ENCODE data around the gene SEMA5A. TPM values are rescaled to one million over a fixed set of nuclear protein-coding genes. Genes with fewer than 3 reads are reported as not detected.

The SEMA5A gene
- polyA plus RNA-seq, 1 donor from 2014 or later = 3.2 TPM

- no peak overlapping the region for H3K27ac ChIP-seq (ENCODE audit: low read length)
- H3K79me2 ChIP-seq (replicated peaks; ENCODE audit: insufficient read depth, low read length) = no peaks in the 10 kb centered on the region
- H3K9me3 ChIP-seq (ENCODE audit: low read length) = no peaks in the 10 kb centered on the region
- no peaks in the 10 kb centered on the region for H3K9me2 ChIP-seq (ENCODE audit: insufficient read depth, low read length)
- no peak overlapping the region for H3K4me2 ChIP-seq (ENCODE audit: low read length)
- TF ChIP-seq SMC3 (conservative IDR thresholded peaks at IDR 0.05; ENCODE audit: poor library complexity) = no peak
- no peak for TF ChIP-seq MXI1 (conservative IDR thresholded peaks at IDR 0.05; ENCODE audit: poor library complexity, severe bottlenecking)
- no peak for TF ChIP-seq EZH2 (IDR thresholded peaks at IDR 0.05; ENCODE audit: borderline replicate concordance, insufficient read depth, low read length, poor library complexity, severe bottlenecking)
- TF ChIP-seq REST (IDR thresholded peaks at IDR 0.05; ENCODE audit: borderline replicate concordance) = no peak
- TF ChIP-seq RAD21 (conservative IDR thresholded peaks at IDR 0.05) = no peak
- TF ChIP-seq EP300 (conservative IDR thresholded peaks at IDR 0.05; ENCODE audit: poor library complexity, severe bottlenecking) = no peak
- no peak for TF ChIP-seq CTCF (IDR thresholded peaks at IDR 0.05; ENCODE audit: poor library complexity, severe bottlenecking)
- TF ChIP-seq TAF1 (IDR thresholded peaks at IDR 0.05; ENCODE audit: low read depth) = no peak
- TF ChIP-seq POLR2AphosphoS5 (IDR thresholded peaks at IDR 0.05) = no peak
- H3K9ac ChIP-seq (ENCODE audit: low read length) = no peak overlapping the region
- no peaks in the 10 kb centered on the region for H3K27me3 ChIP-seq (ENCODE audit: insufficient read depth, low read depth, low read length)
- no peak overlapping the region for H3K4me3 ChIP-seq (ENCODE audit: low read length)
- H4K20me1 ChIP-seq (ENCODE audit: insufficient read depth) = no peaks in the 10 kb centered on the region
- H3K36me3 ChIP-seq (ENCODE audit: insufficient read depth, low read length) = no peaks in the 10 kb centered on the region
- no peak overlapping the region for H2AFZ ChIP-seq (ENCODE audit: low read depth, low read length)
- H3F3A ChIP-seq (ENCODE audit: insufficient read depth, low read length, poor library complexity, severe bottlenecking) = no peaks in the 10 kb centered on the region
Measured at GRCh38 chr5:9054322-9054721, 491.6 kb downstream of the SEMA5A start.

GRCh38 chr5:9052421-9052820 lies 493.5 kb downstream of the SEMA5A start:
- H2AFZ ChIP-seq (ENCODE audit: low read depth, low read length) = no peak overlapping the region
- no peak overlapping the region for H3K4me2 ChIP-seq (ENCODE audit: low read length)
- H3K27me3 ChIP-seq (ENCODE audit: insufficient read depth, low read depth, low read length) = no peaks in the 10 kb centered on the region
- H4K20me1 ChIP-seq (ENCODE audit: insufficient read depth) = no peaks in the 10 kb centered on the region
- no peaks in the 10 kb centered on the region for H3K9me2 ChIP-seq (ENCODE audit: insufficient read depth, low read length)
- no peaks in the 10 kb centered on the region for H3K36me3 ChIP-seq (ENCODE audit: insufficient read depth, low read length)
- H3K79me2 ChIP-seq (replicated peaks; ENCODE audit: insufficient read depth, low read length) = no peaks in the 10 kb centered on the region
- no peak for TF ChIP-seq SMC3 (conservative IDR thresholded peaks at IDR 0.05; ENCODE audit: poor library complexity)
- no peak for TF ChIP-seq RAD21 (conservative IDR thresholded peaks at IDR 0.05)
- no peak for TF ChIP-seq EZH2 (IDR thresholded peaks at IDR 0.05; ENCODE audit: borderline replicate concordance, insufficient read depth, low read length, poor library complexity, severe bottlenecking)
- TF ChIP-seq MXI1 (conservative IDR thresholded peaks at IDR 0.05; ENCODE audit: poor library complexity, severe bottlenecking) = no peak
- TF ChIP-seq REST (IDR thresholded peaks at IDR 0.05; ENCODE audit: borderline replicate concordance) = no peak
- TF ChIP-seq EP300 (conservative IDR thresholded peaks at IDR 0.05; ENCODE audit: poor library complexity, severe bottlenecking) = no peak
- TF ChIP-seq TAF1 (IDR thresholded peaks at IDR 0.05; ENCODE audit: low read depth) = no peak
- TF ChIP-seq CTCF (IDR thresholded peaks at IDR 0.05; ENCODE audit: poor library complexity, severe bottlenecking) = no peak
- no peak for TF ChIP-seq POLR2AphosphoS5 (IDR thresholded peaks at IDR 0.05)
- no peak overlapping the region for H3K4me3 ChIP-seq (ENCODE audit: low read length)
- no peaks in the 10 kb centered on the region for H3F3A ChIP-seq (ENCODE audit: insufficient read depth, low read length, poor library complexity, severe bottlenecking)
- no peak overlapping the region for H3K9ac ChIP-seq (ENCODE audit: low read length)
- H3K9me3 ChIP-seq (ENCODE audit: low read length) = no peaks in the 10 kb centered on the region
- H3K27ac ChIP-seq (ENCODE audit: low read length) = no peak overlapping the region
